Stimulated activated naive B cell treated with anti-CD40 and anti-IgM and Interleukin-4, amounts not matched to agents 10 μg/mL and 1 μg/mL and 100 μg/mL, for 72 hours (primary cell): ENCODE data around the gene PIK3AP1.
"Not testable (repeated sequence)": the region's sequence is repeated elsewhere in the genome, so short reads cannot be mapped to it uniquely, and the experiment has no call there.

Experiments
- ATAC-seq, 2 donors: fragments of 150-1000 bp; cut with Tn5 transposase; replicated peaks; 2 replicates each; pipeline ENCODE4 v1.10.0; 2021; ENCODE audit warnings: moderate library complexity in 1 of 2
- DNase-seq: peaks from one replicate; pipeline ENCODE4 v3.0.0; 2021
- H3K27ac Mint-ChIP-seq: one replicate; pipeline ENCODE4 v1.8.0; 2022; ENCODE audit warnings: mild to moderate bottlenecking, mixed read lengths
- H3K27me3 Mint-ChIP-seq, 2 donors: one replicate each; pipeline ENCODE4 v1.8.0; 2022; ENCODE audit warnings: mixed read lengths in 2 of 2
- H3K36me3 Mint-ChIP-seq, 2 donors: one replicate each; pipeline ENCODE4 v1.8.0; 2022; ENCODE audit warnings: mixed read lengths in 2 of 2, mild to moderate bottlenecking in 1 of 2
- H3K4me1 Mint-ChIP-seq, 2 donors: one replicate each; pipeline ENCODE4 v1.8.0; 2022; ENCODE audit warnings: mixed read lengths in 2 of 2, mild to moderate bottlenecking in 1 of 2
- H3K4me3 Mint-ChIP-seq, 2 donors: one replicate each; pipeline ENCODE4 v1.8.0; 2022; ENCODE audit warnings: mild to moderate bottlenecking in 2 of 2, mixed read lengths in 2 of 2, moderate library complexity in 1 of 2
- H3K9me3 Mint-ChIP-seq, 2 donors: one replicate each; pipeline ENCODE4 v1.8.0; 2022; ENCODE audit warnings: mixed read lengths in 2 of 2, mild to moderate bottlenecking in 1 of 2

The PIK3AP1 gene

GRCh38 chr10:96743988-96744585 is 23.8 kb upstream of the PIK3AP1 start:
- H3K27ac Mint-ChIP-seq, result peak overlapping the region; percentile 85
- H3K4me3 Mint-ChIP-seq, result peak overlapping the region; percentile 63 to 74
- no peaks in the 10 kb centered on the region for H3K27me3 Mint-ChIP-seq
- no peak for DNase-seq
- H3K36me3 Mint-ChIP-seq, result peaks cover 0 to 4% of the 10 kb centered on the region in 2 donors
- H3K9me3 Mint-ChIP-seq, result no peaks in the 10 kb centered on the region
- peaks cover 30 to 84% of the 10 kb centered on the region in 2 donors for H3K4me1 Mint-ChIP-seq
- peak; percentile 34 to 35 for ATAC-seq

- Mint-ChIP-seq H3K4me3 (peak overlapping the region in 1 of 2 donors; percentile 77), H3K27ac (peak overlapping the region; percentile 71), H3K4me1 (peaks cover 28 to 81% of the 10 kb centered on the region in 2 donors)
- H3K27me3 Mint-ChIP-seq, H3K9me3 Mint-ChIP-seq, H3K36me3 Mint-ChIP-seq, ATAC-seq, DNase-seq: not testable (repeated sequence)
Measured at GRCh38 chr10:96741557-96741956, 21.2 kb upstream of the PIK3AP1 start.

GRCh38 chr10:96740579-96741281 is 20.4 kb upstream of the PIK3AP1 start:
- DNase-seq (peak; percentile 39), ATAC-seq (peak; percentile 72 to 77)
- Mint-ChIP-seq H3K9me3 (no peaks in the 10 kb centered on the region), H3K27me3 (no peaks in the 10 kb centered on the region), H3K4me1 (peaks cover 30 to 77% of the 10 kb centered on the region in 2 donors), H3K36me3 (peaks cover 0 to 3% of the 10 kb centered on the region in 2 donors), H3K4me3 (peak overlapping the region; percentile 77 to 81), H3K27ac (peak overlapping the region; percentile 90)

- no peaks in the 10 kb centered on the region for H3K27me3 Mint-ChIP-seq
- no peak for DNase-seq
- H3K9me3 Mint-ChIP-seq, result no peaks in the 10 kb centered on the region
- H3K36me3 Mint-ChIP-seq, result no peaks in the 10 kb centered on the region
- ATAC-seq, result no peak
- H3K4me1 Mint-ChIP-seq, result peaks cover 28 to 73% of the 10 kb centered on the region in 2 donors
- H3K4me3 Mint-ChIP-seq, result no peak overlapping the region
- peak overlapping the region; percentile 90 for H3K27ac Mint-ChIP-seq
Measured at GRCh38 chr10:96740141-96740540, 19.8 kb upstream of the PIK3AP1 start.

GRCh38 chr10:96737307-96737902 is 17.1 kb upstream of the PIK3AP1 start:
- Mint-ChIP-seq H3K27ac (peak overlapping the region; percentile 68), H3K4me3 (peak overlapping the region in 1 of 2 donors; percentile 47), H3K4me1 (peaks cover 22 to 57% of the 10 kb centered on the region in 2 donors)
- DNase-seq, result peak; percentile 37
- not testable (repeated sequence) for H3K36me3 Mint-ChIP-seq, H3K9me3 Mint-ChIP-seq, H3K27me3 Mint-ChIP-seq
- peak; percentile 93 to 94 for ATAC-seq

- Mint-ChIP-seq H3K36me3 (peaks cover 2 to 5% of the 10 kb centered on the region in 2 donors), H3K27ac (no peak overlapping the region), H3K9me3 (peaks cover 0 to 1% of the 10 kb centered on the region in 2 donors), H3K4me1 (peaks cover 28 to 69% of the 10 kb centered on the region in 2 donors), H3K27me3 (no peaks in the 10 kb centered on the region), H3K4me3 (no peak overlapping the region)
- DNase-seq (no peak), ATAC-seq (no peak)
Measured at GRCh38 chr10:96724621-96725020, 4.3 kb upstream of the PIK3AP1 start.

- Mint-ChIP-seq H3K27me3 (no peaks in the 10 kb centered on the region), H3K4me1 (peaks cover 46 to 76% of the 10 kb centered on the region in 2 donors), H3K27ac (peak overlapping the region; percentile 93), H3K4me3 (peak overlapping the region; percentile 84 to 99), H3K9me3 (no peaks in the 10 kb centered on the region), H3K36me3 (peaks cover 14 to 22% of the 10 kb centered on the region in 2 donors)
- no peak for ATAC-seq
- DNase-seq, result no peak
Measured at GRCh38 chr10:96721207-96721572, 876 bp upstream of the PIK3AP1 start.

GRCh38 chr10:96719850-96720421 is 378 bp downstream of the PIK3AP1 start:
- H3K36me3 Mint-ChIP-seq, result peaks cover 14 to 25% of the 10 kb centered on the region in 2 donors
- H3K4me1 Mint-ChIP-seq, result peaks cover 49 to 70% of the 10 kb centered on the region in 2 donors
- DNase-seq (peak; percentile 78), ATAC-seq (peak; percentile 81 to 83)
- H3K4me3 Mint-ChIP-seq, result peak overlapping the region; percentile 99 to 100
- peak overlapping the region; percentile 100 for H3K27ac Mint-ChIP-seq
- H3K9me3 Mint-ChIP-seq, result no peaks in the 10 kb centered on the region
- no peaks in the 10 kb centered on the region for H3K27me3 Mint-ChIP-seq

- ATAC-seq (no peak), DNase-seq (no peak)
- no peaks in the 10 kb centered on the region for H3K9me3 Mint-ChIP-seq
Measured at GRCh38 chr10:96719200-96719599, 1.1 kb downstream of the PIK3AP1 start.

GRCh38 chr10:96718304-96718990 is 1.9 kb downstream of the PIK3AP1 start:
- peak overlapping the region; percentile 99 to 100 for H3K4me3 Mint-ChIP-seq
- peak overlapping the region; percentile 92 for H3K27ac Mint-ChIP-seq
- no peaks in the 10 kb centered on the region for H3K27me3 Mint-ChIP-seq
- ATAC-seq, result no peak
- no peak for DNase-seq
- peaks cover 55 to 76% of the 10 kb centered on the region in 2 donors for H3K4me1 Mint-ChIP-seq
- H3K36me3 Mint-ChIP-seq, result peaks cover 16 to 31% of the 10 kb centered on the region in 2 donors
- H3K9me3 Mint-ChIP-seq, result no peaks in the 10 kb centered on the region

More at GRCh38 chr10:96719200-96719599, 1.1 kb downstream of the PIK3AP1 start:
- Mint-ChIP-seq H3K27me3 (no peaks in the 10 kb centered on the region), H3K27ac (peak overlapping the region; percentile 100), H3K4me1 (peaks cover 52 to 75% of the 10 kb centered on the region in 2 donors), H3K4me3 (peak overlapping the region; percentile 99 to 100), H3K36me3 (peaks cover 15 to 29% of the 10 kb centered on the region in 2 donors)

GRCh38 chr10:96716390-96716789 is 3.9 kb downstream of the PIK3AP1 start:
- Mint-ChIP-seq H3K4me3 (peak overlapping the region; percentile 69 to 99), H3K36me3 (peaks cover 20 to 42% of the 10 kb centered on the region in 2 donors), H3K9me3 (no peaks in the 10 kb centered on the region), H3K27me3 (no peaks in the 10 kb centered on the region), H3K4me1 (peaks cover 55 to 74% of the 10 kb centered on the region in 2 donors), H3K27ac (peak overlapping the region; percentile 92)
- DNase-seq, result no peak
- no peak for ATAC-seq

GRCh38 chr10:96714746-96715255 is 5.5 kb downstream of the PIK3AP1 start:
- Mint-ChIP-seq H3K4me1 (peaks cover 55 to 80% of the 10 kb centered on the region in 2 donors), H3K27ac (peak overlapping the region; percentile 71)
- no peak for ATAC-seq

GRCh38 chr10:96714031-96714590 is 6.2 kb downstream of the PIK3AP1 start:
- Mint-ChIP-seq H3K27me3 (no peaks in the 10 kb centered on the region), H3K4me3 (no peak overlapping the region), H3K4me1 (peaks cover 51 to 80% of the 10 kb centered on the region in 2 donors), H3K27ac (peak overlapping the region; percentile 59), H3K36me3 (peaks cover 24 to 44% of the 10 kb centered on the region in 2 donors), H3K9me3 (no peaks in the 10 kb centered on the region)
- DNase-seq, result no peak
- no peak for ATAC-seq

More at GRCh38 chr10:96714746-96715255, 5.5 kb downstream of the PIK3AP1 start:
- no peak overlapping the region for H3K4me3 Mint-ChIP-seq
- no peak for DNase-seq
- peaks cover 19 to 42% of the 10 kb centered on the region in 2 donors for H3K36me3 Mint-ChIP-seq
- H3K27me3 Mint-ChIP-seq, result no peaks in the 10 kb centered on the region
- H3K9me3 Mint-ChIP-seq, result no peaks in the 10 kb centered on the region
